Psoas muscle (tissue), 8 donors: Measurements from ENCODE around the gene MAGEB5. TPM values are rescaled to one million over a fixed set of nuclear protein-coding genes. Genes with fewer than 3 reads are reported as not detected.
"Not testable (repeated sequence)": the region's sequence is repeated elsewhere in the genome, so short reads cannot be mapped to it uniquely, and the experiment has no call there.

Experiments used
- ATAC-seq, 4 donors: fragments of 200-7000 bp; cut with Tn5 transposase; one replicate each; pipeline ENCODE4 v1.9.1; 2020; ENCODE audit warnings: moderate library complexity in 3 of 4, mild to moderate bottlenecking in 2 of 4
- DNase-seq, 2 donors: peaks; one replicate each; pipeline ENCODE4 v3.0.0-alpha.2; 2020
- H3K27ac ChIP-seq: fragments of 200-600 bp; one replicate; pipeline ENCODE4 v1.8.0; 2022
- H3K27me3 ChIP-seq, 3 donors: fragments of 200-600 bp in 1 of 3; one replicate each; pipeline versions ENCODE4 v1.6.1 to v1.8.0; 2013 to 2022; ENCODE audit warnings: low read length in 2 of 3, mild to moderate bottlenecking in 2 of 3, moderate library complexity in 1 of 3; ENCODE audit not compliant: insufficient read depth in 3 of 3
- H3K36me3 ChIP-seq, 2 donors: fragments of 200-600 bp in 1 of 2; one replicate each; pipeline versions ENCODE4 v1.6.1 to v1.8.0; 2013 to 2022; ENCODE audit warnings: low read depth in 1 of 2, mild to moderate bottlenecking in 1 of 2, moderate library complexity in 1 of 2; ENCODE audit not compliant: insufficient read depth in 1 of 2
- H3K4me1 ChIP-seq: fragments of 200-600 bp; one replicate; pipeline ENCODE4 v1.8.0; 2022
- H3K4me3 ChIP-seq: fragments of 200-600 bp; one replicate; pipeline ENCODE4 v1.8.0; 2022; ENCODE audit warnings: mild to moderate bottlenecking
- H3K9me3 ChIP-seq: fragments of 200-600 bp; one replicate; pipeline ENCODE4 v1.8.0; 2022
- CTCF ChIP-seq: fragments of 200-600 bp; IDR thresholded peaks from one replicate; pipeline ENCODE4 v1.8.0; 2022; ENCODE audit warnings: antibody characterized with exemption
- WGBS, 3 donors: extraction: QIAGEN DNeasy Blood & Tissue Kit; methylation state at CpG; one replicate each; pipeline versions ENCODE4 v1.1.6 to v1.1.7; 2013; 5-methylcytosine and 5-hydroxymethylcytosine counted together
- intact Hi-C, 2 donors: fragments of 100-400 bp; cut with DNase I; formaldehyde crosslinking; loops; one replicate each; pipeline versions ENCODE4 v1.11.0 to v1.14.2; 2022
- long read RNA-seq, 2 donors: library from polyadenylated mRNA; unstranded; transcript quantifications; one replicate each; pipeline ENCODE4 v2.0.0, GENCODE V29; 2021
- polyA plus RNA-seq, 3 donors: library from polyadenylated mRNA; stranded (reverse); fragments of 200-250 nt; gene quantifications; one replicate each; pipeline ENCODE4 v1.2.3, GENCODE V29; 2013
- total RNA-seq, 4 donors: library from RNA; stranded (reverse); fragmentation: NEBNext Ultra II Directional in 2 of 4; extraction: Animal tissue kit (Norgen Biotek cat#: 25700) in 2 of 4; gene quantifications; one replicate each; pipeline versions ENCODE4 v1.2.1 to v1.2.4, GENCODE V29; 2021 to 2023
- donor health status: healthy with polysubstance abuse.
- donor health status: DM: no; HTN: no; CAD: no; lungs with moderate emphysema.
- donor health status: Bipolar disorder and iron deficiency.
- donor health status: healthy.
- donor health status: DM: yes; HTN: yes; CAD: no.
- donor health status: DM: no; HTN: no; CAD: no.
- donor health status: DM: no; HTN: no; CAD: no.
- donor health status: DM: yes; HTN: yes; CAD: no.

MAGEB5 gene
- total RNA-seq (not detected), polyA plus RNA-seq (not detected)
- long read RNA-seq, donor 1: 0 reads
- long read RNA-seq, donor 2: 0 reads

GRCh38 chrX:26215869-26216268 is at the start of gene MAGEB5:
TSS of gene MAGEB5 (plus strand) at chrX:26216169. CDS start at chrX:26217302, 1,133 bp downstream.
- H3K9me3 ChIP-seq: no peaks in the 10 kb centered on the region
- ATAC-seq (no peak), DNase-seq (no peak)
- no peak for TF ChIP-seq CTCF
- H3K27ac ChIP-seq: no peak within 1 kb of the TSS
- no peaks in the 10 kb centered on the region for H3K36me3 ChIP-seq
- intact Hi-C loops: no loop called here
- no peaks in the 10 kb centered on the region for H3K27me3 ChIP-seq
- H3K4me3 ChIP-seq: no peak within 1 kb of the TSS
- H3K4me1 ChIP-seq: no peaks in the 10 kb centered on the region
- WGBS, 3 donors: 55 to 72% (median 69%) methylated on average over 5 of the region's 5 CpGs

GRCh38 chrX:26192204-26192603 is 23.8 kb upstream of the MAGEB5 start, which contains the start of gene MAGEB6:
TSS of gene MAGEB6 (plus strand) at chrX:26192440. CDS start at chrX:26193847, 1,407 bp downstream.
- no peak within 1 kb of the TSS for H3K27ac ChIP-seq
- 78 to 87% (median 85%) methylated on average over 15 to 17 of the region's 17 CpGs for WGBS, 3 donors
- H3K36me3 ChIP-seq: no peaks in the 10 kb centered on the region
- H3K4me1 ChIP-seq: no peaks in the 10 kb centered on the region
- H3K27me3 ChIP-seq: no peaks in the 10 kb centered on the region
- no peaks in the 10 kb centered on the region for H3K9me3 ChIP-seq
- no peak for ATAC-seq
- no peak for TF ChIP-seq CTCF
- no peak within 1 kb of the TSS for H3K4me3 ChIP-seq
- intact Hi-C loops: no loop called here
- DNase-seq: no peak

GRCh38 chrX:26203561-26203960 is 12.4 kb upstream of the MAGEB5 start:
- no peaks in the 10 kb centered on the region for H3K36me3 ChIP-seq
- no peak overlapping the region for H3K4me3 ChIP-seq
- DNase-seq: no peak
- H3K27me3 ChIP-seq: no peaks in the 10 kb centered on the region
- H3K9me3 ChIP-seq: peaks cover 4% of the 10 kb centered on the region
- ATAC-seq: no peak
- TF ChIP-seq CTCF: no peak
- H3K27ac ChIP-seq: no peak overlapping the region
- intact Hi-C loops: no loop called here
- H3K4me1 ChIP-seq: no peaks in the 10 kb centered on the region

GRCh38 chrX:26204717-26205116 is 11.3 kb upstream of the MAGEB5 start:
- DNase-seq: not testable (repeated sequence)
- WGBS, 3 donors: 88 to 95% (median 89%) methylated on average over 22 to 27 of the region's 27 CpGs

GRCh38 chrX:26208012-26208411 is 8.0 kb upstream of the MAGEB5 start:
- intact Hi-C loops: no loop called here
- Histone ChIP-seq H3K27me3 (no peaks in the 10 kb centered on the region), H3K27ac (no peak overlapping the region), H3K4me3 (no peak overlapping the region), H3K9me3 (no peaks in the 10 kb centered on the region), H3K4me1 (no peaks in the 10 kb centered on the region), H3K36me3 (no peaks in the 10 kb centered on the region)
- no peak for DNase-seq
- ATAC-seq: no peak
- no peak for TF ChIP-seq CTCF
- WGBS, 3 donors: 44 to 70% (median 54%) methylated on average over 3 of the region's 3 CpGs

More at GRCh38 chrX:26204717-26205116, 11.3 kb upstream of the MAGEB5 start:
- H3K4me1 ChIP-seq, intact Hi-C loops, H3K4me3 ChIP-seq, H3K36me3 ChIP-seq, H3K27me3 ChIP-seq, ATAC-seq, H3K9me3 ChIP-seq, H3K27ac ChIP-seq: not testable (repeated sequence)
